GM12874 (cell line): ENCODE data around the gene CCDC102A.

Experiments used
- TF ChIP-seq, protein P1 (sequence below): IDR thresholded peaks from 2 replicates; pipeline ENCODE4 v1.5.1; 2011; ENCODE audit warnings: low read depth, mild to moderate bottlenecking, control low read depth, low read length, moderate library complexity; ENCODE audit not compliant: insufficient read depth

Gene CCDC102A

DNA sequence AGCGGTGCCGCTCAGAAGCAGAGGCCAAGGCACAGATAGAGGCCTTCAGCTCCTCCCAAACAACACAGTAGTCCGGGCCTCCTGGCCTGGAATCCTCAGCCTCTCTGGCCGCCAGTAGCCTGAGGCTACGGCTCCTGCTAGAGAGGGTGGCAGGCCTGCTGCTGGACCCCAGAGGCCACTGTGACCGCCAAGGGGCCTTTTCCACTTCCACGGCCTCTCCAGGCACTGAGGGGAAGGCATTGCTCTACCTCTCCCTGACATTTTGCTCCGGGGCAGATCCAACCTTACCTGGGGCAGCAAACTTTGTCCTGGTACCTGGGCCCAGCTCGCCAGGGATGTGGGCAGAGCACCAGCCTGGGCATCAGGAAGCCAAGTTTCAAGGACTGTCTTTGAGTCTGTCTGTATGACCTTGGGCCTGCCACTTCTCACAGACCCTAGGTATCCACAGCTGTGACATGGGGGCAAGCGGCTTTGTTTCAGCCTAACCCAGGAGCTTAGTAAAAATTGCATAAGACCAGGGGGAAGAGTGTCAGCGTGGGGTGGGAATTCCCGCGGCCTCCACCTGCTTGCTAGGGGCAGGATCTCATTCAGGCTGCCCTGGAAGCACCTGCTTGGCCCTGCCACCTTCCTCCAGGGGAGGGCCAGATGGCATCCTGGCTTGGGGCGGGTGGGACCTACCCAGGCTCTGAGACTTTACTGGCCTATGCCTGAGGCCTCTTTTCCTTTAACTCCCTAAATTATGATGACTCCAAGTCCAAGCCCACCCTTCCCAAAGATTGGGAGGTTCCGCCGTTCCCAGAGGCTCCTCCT lies 39.3 kb upstream of the CCDC102A start:
- TF ChIP-seq, protein P1, sequence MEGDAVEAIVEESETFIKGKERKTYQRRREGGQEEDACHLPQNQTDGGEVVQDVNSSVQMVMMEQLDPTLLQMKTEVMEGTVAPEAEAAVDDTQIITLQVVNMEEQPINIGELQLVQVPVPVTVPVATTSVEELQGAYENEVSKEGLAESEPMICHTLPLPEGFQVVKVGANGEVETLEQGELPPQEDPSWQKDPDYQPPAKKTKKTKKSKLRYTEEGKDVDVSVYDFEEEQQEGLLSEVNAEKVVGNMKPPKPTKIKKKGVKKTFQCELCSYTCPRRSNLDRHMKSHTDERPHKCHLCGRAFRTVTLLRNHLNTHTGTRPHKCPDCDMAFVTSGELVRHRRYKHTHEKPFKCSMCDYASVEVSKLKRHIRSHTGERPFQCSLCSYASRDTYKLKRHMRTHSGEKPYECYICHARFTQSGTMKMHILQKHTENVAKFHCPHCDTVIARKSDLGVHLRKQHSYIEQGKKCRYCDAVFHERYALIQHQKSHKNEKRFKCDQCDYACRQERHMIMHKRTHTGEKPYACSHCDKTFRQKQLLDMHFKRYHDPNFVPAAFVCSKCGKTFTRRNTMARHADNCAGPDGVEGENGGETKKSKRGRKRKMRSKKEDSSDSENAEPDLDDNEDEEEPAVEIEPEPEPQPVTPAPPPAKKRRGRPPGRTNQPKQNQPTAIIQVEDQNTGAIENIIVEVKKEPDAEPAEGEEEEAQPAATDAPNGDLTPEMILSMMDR, result no peak

DNA sequence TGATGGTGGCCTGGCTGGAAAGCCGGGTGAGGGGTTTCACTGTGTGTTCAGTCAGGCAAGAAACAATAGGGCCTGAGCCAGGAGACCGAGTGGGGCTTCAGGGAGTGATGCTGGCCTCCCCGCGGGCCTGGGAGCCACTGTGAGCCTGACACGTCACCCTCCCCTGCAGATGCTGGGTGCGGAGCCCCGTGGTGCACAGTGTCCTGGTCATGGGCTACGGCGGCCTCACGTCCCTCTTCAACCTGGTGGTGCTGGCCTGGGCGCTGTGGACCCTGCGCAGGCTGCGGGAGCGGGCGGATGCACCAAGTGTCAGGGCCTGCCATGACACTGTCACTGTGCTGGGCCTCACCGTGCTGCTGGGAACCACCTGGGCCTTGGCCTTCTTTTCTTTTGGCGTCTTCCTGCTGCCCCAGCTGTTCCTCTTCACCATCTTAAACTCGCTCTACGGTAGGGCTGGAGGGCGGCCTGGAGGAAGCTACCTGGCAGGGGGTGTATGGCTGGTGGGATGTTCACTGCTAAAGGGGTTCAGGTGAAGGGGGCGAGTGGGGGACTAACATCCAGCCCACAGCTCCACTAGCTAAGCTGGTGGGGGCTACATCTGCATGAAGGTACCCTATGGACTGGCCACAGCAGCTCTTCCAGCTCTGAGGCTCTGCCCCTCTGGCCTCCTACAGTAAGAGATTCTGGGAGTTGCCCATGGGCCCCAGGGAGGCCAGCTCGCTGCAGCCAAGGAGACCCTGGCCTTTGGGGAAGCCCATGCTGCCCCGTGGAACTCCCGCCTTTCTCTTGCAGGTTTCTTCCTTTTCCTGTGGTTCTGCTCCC lies 38.5 kb upstream of the CCDC102A start:
- TF ChIP-seq, protein P1, result no peak

DNA sequence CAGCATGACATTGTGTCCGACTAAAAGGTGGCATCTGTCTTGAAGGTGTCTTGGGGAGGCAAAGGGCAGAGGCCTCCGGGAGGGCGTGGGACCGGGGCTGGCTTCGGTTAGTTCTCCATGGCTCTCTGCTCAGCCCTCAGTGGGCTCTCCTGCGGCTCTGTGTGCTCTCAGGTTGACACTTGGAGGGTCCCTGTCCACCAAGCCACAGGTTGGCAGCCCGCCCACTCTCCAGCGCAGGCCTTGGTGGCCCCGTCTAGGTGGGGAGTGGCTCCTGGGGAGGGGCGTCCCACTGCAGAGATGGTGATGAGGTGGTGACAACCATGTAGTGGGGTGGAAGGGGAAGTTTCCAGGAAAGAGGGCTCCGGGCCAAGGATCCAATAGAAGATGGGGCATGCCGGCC lies 37.7 kb upstream of the CCDC102A start:
- TF ChIP-seq, protein P1, result no peak

DNA sequence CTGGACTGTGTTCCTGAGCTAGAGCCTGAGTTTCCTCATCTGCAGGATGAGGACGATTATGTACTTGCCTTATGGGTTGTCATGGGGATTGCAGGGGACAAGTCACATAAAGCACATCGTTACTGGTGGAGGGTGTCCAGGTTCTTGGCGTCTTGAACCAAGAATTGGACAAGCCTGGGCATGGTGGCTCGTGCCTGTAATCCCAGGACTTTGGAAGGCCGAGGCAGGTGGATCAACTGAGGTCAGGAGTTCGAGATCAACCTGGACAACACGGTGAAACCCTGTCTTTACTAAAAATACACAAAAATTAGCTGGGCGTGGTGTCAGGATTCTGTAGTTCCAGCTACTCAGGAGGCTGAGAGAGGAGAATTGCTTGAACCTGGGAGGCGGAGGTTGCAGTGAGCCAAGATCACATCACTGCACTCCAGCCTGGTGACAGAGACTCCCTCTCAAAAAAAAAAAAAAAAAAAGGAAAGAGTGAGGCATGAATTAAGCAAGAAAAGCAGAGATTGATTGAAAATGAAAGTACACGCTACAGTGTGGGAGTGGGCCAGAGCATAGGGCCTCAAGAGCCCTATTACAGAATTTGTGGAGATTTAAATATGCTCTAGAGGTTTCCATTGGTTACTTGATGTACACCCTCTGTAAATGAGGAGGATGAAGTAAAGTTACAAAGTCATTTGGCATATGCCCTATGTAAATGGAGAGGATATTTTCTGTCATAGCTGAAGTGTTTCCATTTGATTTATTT lies 36.8 kb upstream of the CCDC102A start:
- TF ChIP-seq, protein P1, result no peak

DNA sequence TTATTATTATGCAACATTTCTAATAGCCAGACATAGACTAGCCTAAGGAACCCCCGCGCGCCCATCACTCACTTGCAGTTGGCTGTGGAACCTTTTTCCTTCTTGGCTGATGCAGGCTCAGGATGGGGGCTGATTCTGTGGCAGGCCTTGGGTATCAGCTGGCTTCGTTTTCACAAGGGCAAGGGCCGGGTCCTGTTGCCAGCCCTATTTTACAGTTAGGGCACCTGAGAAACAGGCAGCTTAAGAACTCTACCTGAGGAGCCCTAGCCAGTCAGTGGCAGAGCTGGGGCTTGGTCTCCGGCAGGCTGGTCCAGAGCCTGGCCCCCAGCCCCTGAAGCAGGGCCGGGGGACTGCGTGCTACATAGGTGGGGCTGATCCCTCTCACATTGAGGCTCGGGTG lies 34.7 kb upstream of the CCDC102A start:
- TF ChIP-seq, protein P1, result no peak

DNA sequence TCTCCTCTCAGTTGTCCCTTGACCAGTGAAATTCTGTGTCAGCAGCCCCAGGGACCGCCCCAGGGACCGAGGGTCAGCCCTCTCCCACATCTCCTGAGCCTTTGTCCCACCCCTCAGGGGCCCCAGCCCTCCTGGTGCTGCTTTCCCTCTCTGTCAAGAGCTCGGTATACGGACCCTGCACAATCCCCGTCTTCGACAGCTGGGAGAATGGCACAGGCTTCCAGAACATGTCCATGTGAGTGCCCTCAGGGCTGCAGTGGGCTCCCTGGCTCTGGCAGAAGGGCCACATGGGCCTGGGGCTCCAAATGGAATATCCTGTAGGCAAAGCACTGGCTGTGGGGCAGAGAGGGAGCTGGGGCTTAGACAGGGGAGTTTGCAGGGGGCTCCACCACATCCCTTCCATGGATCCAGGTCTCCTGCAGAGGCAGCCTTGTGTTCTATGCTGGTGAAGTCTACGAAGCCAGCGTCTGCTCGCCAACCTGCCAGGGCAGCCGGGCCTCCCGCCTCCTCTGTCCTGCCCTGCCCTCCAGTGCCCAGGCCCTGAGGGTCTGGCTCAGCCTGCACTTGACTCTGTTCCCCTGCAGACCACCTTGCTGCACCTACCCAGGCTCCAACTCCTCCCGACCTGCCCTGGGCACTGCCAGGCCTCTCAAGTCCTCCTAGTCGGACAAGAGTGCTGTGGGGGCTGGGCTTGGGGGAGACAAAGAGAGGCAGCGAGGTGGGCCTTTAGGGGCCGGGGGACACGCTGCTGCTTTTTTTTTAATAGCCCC lies 34.1 kb upstream of the CCDC102A start:
- TF ChIP-seq, protein P1, result no peak
